Hindlimb muscle (tissue), 1 donor: ENCODE measurements around the gene TPPP2. TPM values are rescaled to one million over a fixed set of nuclear protein-coding genes. Genes with fewer than 3 reads are reported as not detected.

ENCODE experiments used
- DNase-seq: peaks from one replicate; pipeline ENCODE4 v3.0.0-alpha.2; 2013
- polyA plus RNA-seq: library from polyadenylated mRNA; unstranded; fragments of 120-200 nt; gene quantifications from one replicate; pipeline ENCODE4 v1.2.1, GENCODE V29; 2013; ENCODE audit not compliant: insufficient read length

The TPPP2 gene
- polyA plus RNA-seq, 1 donor = 0.72 TPM

DNA sequence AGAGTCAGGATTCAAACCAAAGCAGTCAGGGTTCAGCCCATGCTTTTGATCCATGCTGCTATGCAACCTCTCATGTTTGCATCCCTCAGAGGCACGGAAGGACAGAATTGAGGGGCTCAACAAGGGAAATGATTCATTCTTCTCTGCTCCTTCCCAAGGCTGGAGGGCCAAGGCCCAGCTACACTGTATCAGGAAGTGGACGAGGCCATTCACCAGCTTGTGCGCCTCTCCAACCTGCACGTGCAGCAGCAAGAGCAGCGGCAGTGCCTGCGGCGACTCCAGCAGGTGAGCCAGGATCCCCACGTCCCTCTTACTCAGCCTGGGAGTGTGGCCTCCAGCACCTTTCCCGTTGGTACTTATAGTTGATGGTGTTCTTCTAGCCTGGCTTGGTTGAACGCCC, 48.7 kb downstream of the TPPP2 start:
- DNase-seq = no peak

DNA sequence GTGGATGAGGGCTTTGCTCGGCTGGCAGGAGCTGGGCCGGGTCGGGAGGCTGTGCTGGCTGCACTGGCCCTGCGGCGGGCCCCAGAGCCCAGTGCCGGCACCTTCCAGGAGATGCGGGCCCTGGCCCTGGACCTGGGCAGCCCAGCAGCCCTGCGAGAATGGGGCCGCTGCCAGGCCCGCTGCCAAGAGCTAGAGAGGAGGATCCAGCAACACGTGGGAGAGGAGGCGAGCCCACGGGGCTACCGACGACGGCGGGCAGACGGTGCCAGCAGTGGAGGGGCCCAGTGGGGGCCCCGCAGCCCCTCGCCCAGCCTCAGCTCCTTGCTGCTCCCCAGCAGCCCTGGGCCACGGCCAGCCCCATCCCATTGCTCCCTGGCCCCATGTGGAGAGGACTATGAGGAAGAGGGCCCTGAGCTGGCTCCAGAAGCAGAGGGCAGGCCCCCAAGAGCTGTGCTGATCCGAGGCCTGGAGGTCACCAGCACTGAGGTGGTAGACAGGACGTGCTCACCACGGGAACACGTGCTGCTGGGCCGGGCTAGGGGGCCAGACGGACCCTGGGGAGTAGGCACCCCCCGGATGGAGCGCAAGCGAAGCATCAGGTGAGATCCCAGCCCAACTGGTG, 51.6 kb downstream of the TPPP2 start:
- DNase-seq = no peak

Other genes with a start within 250 kb of the TPPP2 start
- gene RNASE6, start 248.9 kb upstream of the TPPP2 start, polyA plus RNA-seq = 8.2 TPM
- gene RNASE1, start 227.4 kb upstream of the TPPP2 start, polyA plus RNA-seq = 192 TPM
- gene RNASE3, start 138.8 kb upstream of the TPPP2 start, polyA plus RNA-seq = 0.27 TPM
- 0.35 TPM for gene RNASE2, start 74.7 kb upstream of the TPPP2 start, polyA plus RNA-seq
- 47.7 TPM for gene METTL17, start 40.2 kb upstream of the TPPP2 start, polyA plus RNA-seq
- gene SLC39A2, start 30.9 kb upstream of the TPPP2 start, polyA plus RNA-seq = not detected
- gene NDRG2, start 5.2 kb upstream of the TPPP2 start, polyA plus RNA-seq = 184 TPM
- gene RNASE13, start 4.6 kb downstream of the TPPP2 start, polyA plus RNA-seq = 0.21 TPM
- gene RNASE7, start 12.1 kb downstream of the TPPP2 start, polyA plus RNA-seq = 0.14 TPM
- not detected for gene RNASE8, start 27.6 kb downstream of the TPPP2 start, polyA plus RNA-seq
- gene ARHGEF40, start 40.1 kb downstream of the TPPP2 start, polyA plus RNA-seq = 65.6 TPM
- gene ZNF219, start 68.4 kb downstream of the TPPP2 start, polyA plus RNA-seq = 18.4 TPM
- gene TMEM253, start 70.8 kb downstream of the TPPP2 start, polyA plus RNA-seq = 0.62 TPM
- 0.03 TPM for gene OR5AU1, start 125.8 kb downstream of the TPPP2 start, polyA plus RNA-seq
- gene HNRNPC, start 239.2 kb downstream of the TPPP2 start, polyA plus RNA-seq = 398 TPM
- gene RPGRIP1, start 249.9 kb downstream of the TPPP2 start, polyA plus RNA-seq = 1.2 TPM